HG02981 (cell line): ENCODE data around the gene FGF7.
A peak's percentile ranks its signal among the peaks of the same experiment; 100 is the strongest.
"Not testable (repeated sequence)": the region's sequence is repeated elsewhere in the genome, so short reads cannot be mapped to it uniquely, and the experiment has no call there.

Experiments used
- ATAC-seq: cut with Tn5 transposase; IDR thresholded peaks from one replicate; pipeline ENCODE4 v1.9.1; 2021; ENCODE audit warnings: mild to moderate bottlenecking, moderate library complexity; ENCODE audit not compliant: unreplicated experiment

FGF7 gene, protein sequence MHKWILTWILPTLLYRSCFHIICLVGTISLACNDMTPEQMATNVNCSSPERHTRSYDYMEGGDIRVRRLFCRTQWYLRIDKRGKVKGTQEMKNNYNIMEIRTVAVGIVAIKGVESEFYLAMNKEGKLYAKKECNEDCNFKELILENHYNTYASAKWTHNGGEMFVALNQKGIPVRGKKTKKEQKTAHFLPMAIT

DNA sequence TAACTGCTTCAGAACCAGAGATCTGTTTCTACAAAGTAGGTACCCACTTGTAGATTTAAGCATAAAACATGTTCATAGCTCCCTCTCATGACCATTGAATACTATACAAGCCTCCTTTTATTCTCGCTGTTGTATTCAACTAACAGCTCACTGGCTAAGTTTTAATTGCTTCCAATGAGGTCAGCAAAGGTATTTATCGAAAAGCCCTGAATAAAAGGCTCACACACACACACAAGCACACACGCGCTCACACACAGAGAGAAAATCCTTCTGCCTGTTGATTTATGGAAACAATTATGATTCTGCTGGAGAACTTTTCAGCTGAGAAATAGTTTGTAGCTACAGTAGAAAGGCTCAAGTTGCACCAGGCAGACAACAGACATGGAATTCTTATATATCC lies at the start of gene FGF7:
FGF7 (plus strand) TSS at position 222 of the 400 bp plus-strand sequence. CDS start 1,056 bp downstream, outside the sequence.
- no peak for ATAC-seq

DNA sequence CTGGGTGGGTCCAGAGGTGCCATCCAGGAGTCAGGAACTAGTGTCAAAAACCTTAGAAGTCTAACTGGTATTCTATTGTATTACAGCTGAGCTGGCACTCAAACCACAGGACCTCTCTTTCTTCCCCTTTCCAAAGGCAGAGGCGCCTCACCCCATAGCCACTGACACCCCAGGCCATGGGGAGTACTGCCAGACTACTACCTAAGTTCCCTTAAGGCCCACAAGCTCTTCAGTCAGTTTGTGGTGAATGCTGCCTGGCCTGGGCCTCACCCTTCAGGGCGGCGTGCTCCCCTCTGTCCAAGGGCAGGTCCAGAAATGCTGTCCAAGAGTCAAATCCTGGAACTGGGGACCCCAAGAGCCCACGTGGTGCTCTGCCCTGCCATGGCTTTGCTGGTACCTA lies 43.0 kb upstream of the FGF7 start:
- no peak for ATAC-seq

DNA sequence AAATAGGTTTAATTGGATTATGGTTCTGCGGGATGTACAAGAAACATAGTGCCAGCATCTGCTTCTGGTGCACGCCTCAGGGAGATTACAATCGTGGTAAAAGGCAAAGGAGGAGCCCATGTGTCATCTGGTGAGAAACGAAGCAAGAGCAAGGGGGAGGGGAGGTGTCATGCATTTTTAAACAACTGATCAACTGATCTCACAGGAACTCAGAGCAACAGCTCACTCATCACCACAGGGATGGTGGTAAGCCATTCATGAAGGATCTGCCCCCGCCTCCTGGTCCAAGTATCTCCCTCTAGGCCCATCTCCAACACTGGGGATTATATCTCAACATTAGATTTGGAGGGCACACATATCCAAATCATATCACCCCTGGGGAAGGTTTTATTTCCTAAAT lies 42.1 kb upstream of the FGF7 start:
- ATAC-seq, result no peak

DNA sequence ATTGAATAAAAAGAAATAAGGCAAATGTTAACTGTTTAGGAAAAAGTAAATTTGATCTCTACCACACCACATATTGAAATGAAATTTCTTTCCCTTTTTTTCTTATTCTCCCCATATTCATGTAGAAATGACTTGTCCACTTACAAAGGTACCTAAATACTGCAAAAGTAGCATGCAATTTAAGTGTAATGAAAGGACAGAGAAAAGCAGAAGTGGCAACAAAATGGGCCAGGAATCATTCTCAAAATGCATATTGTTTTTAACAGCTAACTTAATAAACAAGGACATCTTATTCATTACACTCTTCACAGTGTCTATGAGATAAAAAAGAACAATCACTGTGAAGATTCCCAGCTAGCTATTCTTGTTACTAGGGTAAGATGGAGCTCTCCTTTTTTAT lies 40.6 kb upstream of the FGF7 start:
- no peak for ATAC-seq

DNA sequence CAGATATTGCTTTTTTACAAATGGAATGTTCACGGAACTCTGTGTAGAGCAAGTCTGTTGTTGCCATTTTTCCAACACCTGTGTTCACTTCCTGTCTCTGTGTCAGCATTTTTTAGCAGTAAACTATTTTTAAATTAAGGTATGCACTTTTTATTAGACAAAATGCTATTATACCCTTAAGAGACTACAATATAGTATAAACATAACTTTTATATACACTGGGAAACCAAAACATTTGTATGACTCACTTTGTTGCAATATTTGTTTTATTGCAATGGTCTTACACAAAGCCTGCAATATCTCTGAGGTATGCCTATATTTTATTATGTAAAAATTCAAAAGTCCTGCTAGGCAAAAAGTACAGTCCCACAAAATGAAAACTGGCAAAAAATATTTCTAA lies 39.8 kb upstream of the FGF7 start:
- no peak for ATAC-seq

DNA sequence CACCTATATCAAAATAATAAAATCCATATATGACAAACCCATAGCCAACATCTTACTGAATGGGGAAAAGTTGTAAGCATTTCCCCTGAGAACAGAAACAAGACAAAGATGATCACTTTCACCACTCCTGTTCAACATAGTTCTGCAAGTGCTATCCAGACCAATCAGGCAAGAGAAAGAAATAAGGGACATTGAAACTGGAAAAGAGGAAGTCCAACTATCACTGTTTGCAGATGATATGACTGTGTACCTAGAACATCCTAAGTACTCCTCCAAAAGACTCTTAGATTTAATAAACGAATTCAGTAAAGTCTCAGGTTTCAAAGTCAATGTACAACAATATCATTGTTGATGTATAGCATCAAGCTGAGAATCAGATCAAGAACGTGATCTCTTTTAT lies 35.6 kb upstream of the FGF7 start:
- no peak for ATAC-seq

DNA sequence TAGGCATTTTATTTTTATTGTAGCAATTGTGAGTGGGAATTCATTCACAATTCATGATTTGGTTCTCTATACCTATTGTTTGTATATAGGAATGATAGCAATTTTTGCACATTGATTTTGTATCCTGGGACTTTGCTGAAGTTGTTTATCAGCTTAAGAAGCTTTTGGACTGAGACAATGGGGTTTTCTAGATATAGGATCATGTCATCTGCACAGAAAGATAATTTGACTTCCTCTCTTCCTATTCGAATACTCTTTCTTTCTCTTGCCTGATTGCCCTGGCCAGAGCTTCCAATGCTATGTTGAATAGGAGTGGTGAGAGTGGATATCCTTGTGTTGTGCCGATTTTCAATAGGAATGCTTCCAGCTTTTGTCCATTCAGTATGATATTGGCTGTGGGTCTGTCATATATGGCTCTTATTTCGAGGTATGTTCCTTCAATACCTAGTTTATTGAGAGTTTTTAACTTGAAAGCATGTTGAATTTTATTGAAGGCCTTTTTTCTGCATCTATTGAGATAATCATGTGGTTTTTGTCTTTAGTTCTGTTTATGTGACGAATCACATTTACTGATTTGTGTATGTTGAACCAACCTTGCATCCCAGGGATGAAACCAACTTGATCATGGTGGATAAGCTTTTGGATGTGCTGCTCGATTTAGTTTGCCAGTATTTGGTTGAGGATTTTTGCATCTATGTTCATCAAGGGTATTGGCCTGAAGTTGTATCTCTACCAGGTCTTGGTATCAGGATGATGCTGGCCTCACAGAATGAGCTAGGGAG lies 20.3 kb upstream of the FGF7 start:
- ATAC-seq, result not testable (repeated sequence)

DNA sequence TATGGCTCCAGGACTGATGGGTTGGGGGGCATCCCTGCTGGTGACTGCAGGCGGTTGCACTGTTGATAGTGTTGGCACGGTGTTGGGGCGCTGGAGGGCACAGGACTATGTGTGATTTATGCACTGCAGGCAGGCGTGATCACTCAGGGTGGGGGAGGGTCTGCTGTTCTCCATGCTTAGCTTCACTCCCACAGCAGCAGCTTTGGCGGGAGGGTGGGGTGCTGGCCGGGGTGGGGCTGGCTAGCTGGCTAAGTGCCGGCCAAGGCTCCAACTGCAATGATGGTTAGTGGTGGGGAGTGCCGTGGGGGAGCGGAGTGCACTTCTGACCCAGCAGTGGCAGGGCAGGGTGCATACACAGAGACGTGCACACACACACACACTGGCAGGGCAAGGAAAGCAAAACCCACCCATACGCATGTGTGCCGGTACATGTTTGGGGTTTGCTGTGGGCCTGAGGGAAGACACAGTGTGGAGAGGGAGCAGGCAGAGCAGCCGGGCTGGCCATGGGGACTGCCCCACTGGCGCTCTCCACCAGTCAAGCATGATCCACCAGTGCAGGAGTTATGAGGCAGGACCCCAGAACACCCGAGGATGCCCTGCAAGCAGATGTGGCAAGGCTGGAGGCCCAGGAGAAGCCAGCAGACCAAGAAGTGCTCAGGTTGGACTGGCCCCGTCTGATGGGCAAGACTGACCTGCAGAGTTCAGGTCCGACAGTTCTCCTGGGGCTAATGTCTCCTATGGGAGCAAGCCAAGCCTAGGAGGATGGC lies 16.5 kb upstream of the FGF7 start:
- no peak for ATAC-seq

DNA sequence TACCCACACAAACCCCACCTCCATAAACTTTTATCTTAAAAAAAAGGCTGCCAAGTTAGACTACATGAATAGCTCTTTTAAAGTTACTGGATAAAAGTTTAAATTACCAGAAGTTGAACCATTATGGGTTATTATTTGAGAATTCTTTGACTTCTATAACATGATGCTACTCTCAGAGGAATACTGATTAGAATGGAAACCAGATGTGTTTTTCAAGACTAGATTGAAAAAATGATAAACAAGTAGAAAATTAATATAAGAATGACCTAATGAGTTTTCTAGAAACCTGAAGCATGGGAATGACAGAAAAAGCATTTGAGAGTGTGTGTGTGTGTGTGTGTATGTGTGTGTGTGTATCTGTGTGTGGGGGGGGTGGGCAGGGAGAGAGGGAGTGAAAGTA lies 12.4 kb upstream of the FGF7 start:
- ATAC-seq, result no peak

DNA sequence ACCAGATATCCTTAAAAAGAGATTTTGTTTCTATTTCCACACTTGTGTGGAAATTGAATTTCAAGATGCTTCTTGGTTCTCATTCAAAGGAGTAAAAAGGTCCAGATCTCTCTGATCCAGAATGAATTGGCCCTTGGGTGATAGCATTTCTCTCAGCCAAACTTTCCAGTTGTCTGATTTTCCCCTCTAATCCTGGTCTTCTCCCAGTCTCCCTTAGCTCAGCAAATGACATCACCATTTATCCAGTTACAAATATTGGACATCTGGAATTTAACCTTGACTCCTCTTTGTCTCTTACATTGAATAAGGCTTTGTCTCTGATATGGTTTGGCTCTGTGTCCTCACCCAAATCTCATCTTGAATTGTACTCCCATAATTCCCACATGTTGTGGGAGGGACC lies 10.2 kb upstream of the FGF7 start:
- no peak for ATAC-seq

DNA sequence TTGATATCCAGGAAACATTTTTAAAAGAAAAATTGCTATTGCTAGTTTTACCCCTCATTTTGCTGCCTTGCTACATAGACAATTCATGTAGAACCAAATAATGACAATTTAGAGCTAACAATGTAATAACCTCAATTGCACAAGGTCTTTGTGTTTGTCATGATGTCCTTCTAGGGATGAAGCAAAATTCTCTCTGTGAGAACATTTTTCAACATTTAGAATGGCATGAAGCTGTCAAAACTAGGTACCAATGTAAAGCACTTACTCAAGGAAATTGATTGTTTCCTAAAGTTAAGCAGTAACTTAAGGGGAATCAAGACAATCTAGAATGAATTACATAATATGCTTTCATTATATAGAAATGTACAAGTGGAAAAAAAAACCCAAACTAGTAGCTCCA lies 7.9 kb upstream of the FGF7 start:
- no peak for ATAC-seq

DNA sequence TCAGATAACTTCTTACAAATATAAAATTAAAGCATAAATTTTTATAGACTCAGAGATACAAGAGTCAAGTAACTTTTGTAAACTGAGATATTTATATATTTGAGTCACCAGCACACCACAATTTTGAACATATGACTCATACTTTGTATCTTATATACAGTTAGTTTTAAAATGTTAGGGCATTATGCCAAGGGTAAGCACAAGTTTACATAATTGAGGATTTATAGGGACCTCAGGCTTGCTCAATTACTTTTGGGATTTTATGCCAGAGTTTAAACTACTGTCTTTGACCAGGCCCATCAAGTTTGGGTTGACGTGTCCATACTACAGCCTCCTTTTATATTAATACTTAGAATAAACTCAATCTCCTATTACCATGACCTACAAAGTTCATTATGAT lies 7.4 kb upstream of the FGF7 start:
- no peak for ATAC-seq

DNA sequence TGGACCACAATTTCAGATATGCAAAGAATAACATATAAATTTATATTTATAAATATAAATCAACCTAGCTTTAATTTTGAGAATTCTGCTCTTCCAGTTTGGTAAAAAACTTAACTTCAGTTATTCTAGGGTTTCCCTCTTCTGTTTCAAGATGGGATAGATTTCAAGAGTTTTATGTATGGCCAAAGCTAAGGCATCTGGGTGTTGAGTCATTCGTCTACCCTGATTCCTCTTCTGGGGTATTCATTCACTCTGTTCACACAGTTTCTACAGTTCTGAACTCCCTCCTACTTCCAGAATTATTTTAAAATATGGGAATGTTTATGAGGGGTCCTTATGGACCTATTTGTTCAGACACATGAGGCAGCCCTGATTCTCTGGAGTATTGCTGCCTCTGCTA lies 4.2 kb upstream of the FGF7 start:
- no peak for ATAC-seq

DNA sequence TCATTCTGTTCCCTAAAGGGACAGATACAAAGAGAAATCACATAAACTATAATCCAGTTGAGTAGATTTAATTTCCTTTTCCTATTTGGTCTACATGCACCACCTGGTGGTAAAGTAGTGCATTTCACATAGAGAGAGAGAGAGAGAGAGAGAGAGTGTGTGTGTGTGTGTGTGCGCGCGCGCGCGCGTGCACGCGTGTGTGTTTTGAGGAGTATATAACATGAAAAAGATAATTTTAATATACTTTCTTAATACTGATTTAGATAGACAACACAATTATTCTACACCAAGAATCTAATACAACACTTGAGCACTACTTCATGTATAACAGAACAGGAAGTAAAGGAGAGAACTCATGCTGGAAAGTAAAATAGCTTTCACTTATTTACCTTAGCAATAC lies 1.1 kb upstream of the FGF7 start:
- ATAC-seq, result peak; percentile 50

DNA sequence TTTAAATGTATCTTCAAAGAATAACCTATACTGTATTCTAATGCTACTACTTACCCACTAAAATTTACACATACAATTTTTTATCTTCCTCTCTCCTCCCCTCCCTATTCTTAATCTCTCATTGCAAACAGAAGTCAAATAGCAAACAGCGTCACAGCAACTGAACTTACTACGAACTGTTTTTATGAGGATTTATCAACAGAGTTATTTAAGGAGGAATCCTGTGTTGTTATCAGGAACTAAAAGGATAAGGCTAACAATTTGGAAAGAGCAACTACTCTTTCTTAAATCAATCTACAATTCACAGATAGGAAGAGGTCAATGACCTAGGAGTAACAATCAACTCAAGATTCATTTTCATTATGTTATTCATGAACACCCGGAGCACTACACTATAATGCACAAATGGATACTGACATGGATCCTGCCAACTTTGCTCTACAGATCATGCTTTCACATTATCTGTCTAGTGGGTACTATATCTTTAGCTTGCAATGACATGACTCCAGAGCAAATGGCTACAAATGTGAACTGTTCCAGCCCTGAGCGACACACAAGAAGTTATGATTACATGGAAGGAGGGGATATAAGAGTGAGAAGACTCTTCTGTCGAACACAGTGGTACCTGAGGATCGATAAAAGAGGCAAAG lies 984 bp downstream of the FGF7 start:
- ATAC-seq, result no peak

DNA sequence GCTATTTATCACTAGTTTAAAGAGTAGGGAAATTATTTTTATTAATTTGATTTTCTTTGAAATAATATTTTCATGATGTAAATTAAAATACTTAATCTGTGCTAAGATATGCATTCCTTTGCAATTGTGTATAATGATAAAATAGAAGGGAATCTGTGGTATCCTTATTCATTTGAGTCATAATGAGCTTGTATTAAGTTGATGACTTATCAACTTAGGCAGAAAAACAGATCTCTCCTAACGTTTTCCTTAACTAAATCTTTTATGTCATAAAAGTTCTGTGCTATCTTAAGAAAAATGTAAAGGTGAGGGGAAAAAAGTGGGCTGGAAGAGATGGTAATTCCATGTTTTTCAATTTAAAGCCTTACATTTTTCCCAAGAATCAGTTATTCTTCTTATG lies 1.9 kb downstream of the FGF7 start:
- no peak for ATAC-seq

DNA sequence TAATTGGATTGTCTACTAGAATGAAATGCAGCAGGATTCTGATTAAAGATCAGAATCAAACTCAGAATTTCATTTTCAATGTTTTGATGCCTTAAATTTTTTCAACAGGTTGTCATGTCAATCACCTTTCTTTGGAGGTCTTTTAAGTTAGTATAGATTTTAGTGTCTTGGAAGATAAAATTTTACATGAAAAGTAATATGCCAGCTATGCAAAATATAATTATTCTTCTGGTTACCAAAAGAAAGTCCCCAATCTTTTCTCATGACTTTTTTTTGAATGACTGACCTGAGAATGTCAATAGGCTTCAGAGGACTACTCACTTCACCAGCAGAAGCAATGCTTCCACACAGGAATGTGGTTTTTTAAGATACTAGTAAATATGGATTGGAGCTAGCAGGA lies 4.3 kb downstream of the FGF7 start:
- ATAC-seq, result no peak

DNA sequence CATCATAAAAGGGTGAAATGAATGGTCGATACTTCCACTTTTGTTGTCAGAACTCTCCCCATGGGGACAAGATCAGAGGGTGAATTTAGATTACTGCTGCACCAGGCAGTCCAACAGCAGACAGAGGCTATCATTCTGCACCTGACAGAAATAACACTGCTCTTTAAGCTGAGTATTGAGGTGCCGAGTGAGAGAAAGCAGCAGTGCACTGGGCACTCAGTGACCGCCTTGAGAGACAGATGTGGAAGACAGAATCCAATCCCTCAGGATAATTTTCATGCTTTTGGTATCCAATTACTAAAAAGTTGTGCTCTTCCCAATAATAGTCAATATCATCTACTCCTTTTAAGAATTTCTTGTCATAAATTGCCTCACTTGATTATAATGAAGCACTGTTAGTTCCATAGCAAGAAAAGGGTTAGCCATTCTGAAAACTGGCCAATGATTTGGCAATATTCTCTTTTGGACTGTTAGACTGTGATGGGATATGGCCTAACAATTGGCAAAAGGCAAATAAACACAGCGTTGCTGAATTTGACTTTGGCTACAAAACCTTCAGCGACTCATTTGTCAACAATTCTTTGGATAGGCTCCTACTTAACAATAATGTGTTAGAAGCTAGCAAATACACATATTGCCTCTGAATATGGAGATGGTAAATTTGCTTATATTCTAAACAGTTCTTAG lies 5.5 kb downstream of the FGF7 start:
- ATAC-seq, result no peak

DNA sequence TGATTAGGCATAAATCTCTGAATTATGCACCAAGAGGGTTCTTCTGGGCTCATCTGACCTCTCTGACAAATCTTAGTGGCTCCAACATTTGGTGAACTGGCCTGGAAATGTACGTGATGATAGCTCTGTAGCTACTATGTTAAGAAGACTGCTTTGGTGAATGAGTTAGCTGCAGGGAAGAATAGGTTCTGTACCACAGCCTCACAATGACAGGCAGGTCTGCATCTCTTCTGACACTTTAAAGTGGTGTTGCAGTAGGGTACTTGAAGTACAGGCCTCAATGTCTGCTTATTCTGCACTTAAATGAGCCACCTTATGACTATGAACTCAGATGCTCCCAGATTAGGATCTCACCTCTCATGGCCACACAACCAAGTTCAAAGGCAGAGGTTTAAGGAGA lies 7.0 kb downstream of the FGF7 start:
- no peak for ATAC-seq

DNA sequence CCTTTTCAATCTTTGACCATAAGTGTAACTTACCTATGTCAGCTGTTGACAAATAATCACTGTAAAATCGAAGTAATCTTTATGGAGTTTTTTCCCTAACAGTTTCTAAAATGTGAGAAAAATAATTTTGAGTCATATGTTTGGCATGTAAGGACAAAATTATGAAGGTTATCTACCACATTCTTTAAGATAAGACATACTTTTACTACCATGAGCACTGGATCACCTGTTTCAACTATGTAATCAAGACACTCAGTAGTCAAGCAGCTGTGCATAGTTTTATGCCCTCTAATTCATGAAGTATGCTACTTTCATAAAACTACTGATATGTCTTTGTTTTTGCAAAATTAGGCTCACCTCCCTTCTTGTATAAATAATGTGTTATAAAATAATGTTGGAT lies 12.1 kb downstream of the FGF7 start:
- ATAC-seq, result no peak

DNA sequence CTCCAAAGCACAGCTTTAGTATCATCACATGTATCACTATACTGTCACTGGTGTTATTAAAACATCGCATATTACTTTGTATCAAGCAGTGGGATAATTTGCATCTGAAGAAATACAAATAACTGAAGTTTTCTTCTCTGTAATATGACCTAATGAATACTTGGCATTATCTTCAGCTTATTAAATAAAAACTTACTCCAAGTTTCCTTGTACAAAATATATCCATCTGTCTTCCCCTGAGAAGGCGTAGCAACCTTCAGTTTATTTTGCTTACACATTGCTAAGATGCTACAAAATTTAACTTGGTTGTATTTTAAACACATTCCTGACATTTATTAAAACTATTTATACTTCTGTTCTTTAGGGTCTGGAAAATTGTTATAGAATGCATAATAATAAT lies 13.7 kb downstream of the FGF7 start:
- no peak for ATAC-seq
